Transverse colon (tissue), 4 donors: ENCODE measurements around the gene ZNF280A. TPM values are rescaled to one million over a fixed set of nuclear protein-coding genes. Genes with fewer than 3 reads are reported as not detected.

Source experiments
- DNase-seq: peaks from one replicate; pipeline ENCODE4 v3.0.0-alpha.2; 2019
- H3K27ac ChIP-seq, 4 donors: fragments of 200-600 bp; sonication (generic); 2 replicates each; pipeline ENCODE4 v1.5.1; 2016 to 2018; ENCODE audit warnings: inconsistent platforms in 4 of 4
- H3K27me3 ChIP-seq: fragments of 200-600 bp; sonication (generic); 2 replicates; pipeline ENCODE4 v1.5.1; 2017; ENCODE audit warnings: inconsistent platforms
- H3K36me3 ChIP-seq, 4 donors: fragments of 200-600 bp; sonication (generic); 2 replicates each; pipeline ENCODE4 v1.5.1; 2017 to 2019; ENCODE audit warnings: inconsistent platforms in 4 of 4
- H3K4me1 ChIP-seq, 4 donors: fragments of 200-600 bp; sonication (generic); 2 replicates each; pipeline ENCODE4 v1.5.1; 2017 to 2020; ENCODE audit warnings: inconsistent platforms in 4 of 4
- H3K4me3 ChIP-seq, 4 donors: fragments of 200-600 bp; sonication (generic); 1 replicate in 1 of 4; 2 replicates in 3 of 4; pipeline versions ENCODE4 v1.5.1 to v1.6.1; 2017 to 2019; ENCODE audit warnings: inconsistent platforms in 4 of 4
- H3K9me3 ChIP-seq, 2 donors: fragments of 200-600 bp; sonication (generic); 2 replicates each; pipeline ENCODE4 v1.5.1; 2017 to 2019; ENCODE audit warnings: inconsistent platforms in 2 of 2
- CTCF ChIP-seq, 5 experiments: fragments of 200-600 bp in 3 of 5; fragments of 450-650 bp in 2 of 5; sonication (generic) in 3 of 5; IDR thresholded peaks; 1 replicate in 2 of 5; 2 replicates in 3 of 5; pipeline ENCODE4 v1.5.1; 2016 to 2017; ENCODE audit warnings: antibody characterized with exemption in 5 of 5, inconsistent platforms in 3 of 5, mild to moderate bottlenecking in 2 of 5, moderate library complexity in 1 of 5
- EP300 ChIP-seq: sonication (generic); formaldehyde crosslinking; IDR thresholded peaks from one replicate; pipeline ENCODE4 v1.6.1; 2017; ENCODE audit warnings: antibody characterized with exemption, low read depth
- POLR2A ChIP-seq: fragments of 450-650 bp; IDR thresholded peaks from one replicate; pipeline ENCODE4 v1.6.1; 2016; ENCODE audit warnings: antibody characterized with exemption, mild to moderate bottlenecking, moderate library complexity
- POLR2AphosphoS5 ChIP-seq, 3 donors: sonication (generic); formaldehyde crosslinking; IDR thresholded peaks; one replicate each; pipeline ENCODE4 v1.6.1; 2016; ENCODE audit warnings: antibody characterized with exemption in 3 of 3
- WGBS, 2 donors: methylation state at CpG; one replicate each; pipeline ENCODE4 v1.1.5; 2018; ENCODE audit warnings: low coverage in 1 of 2; 5-methylcytosine and 5-hydroxymethylcytosine counted together
- in situ Hi-C, 4 donors: fragments of 200-750 bp; cut with MboI; loops; one replicate each; pipeline versions ENCODE4 v1.15.0 to v1.15.1; 2017; ENCODE audit warnings: low sequenced_read_pairs in 3 of 4, low pct_ligation_motif_present in 1 of 4, low pct_unique_long_range_greater_than_20kb in 1 of 4
- intact Hi-C: fragments of 100-400 bp; cut with DNase I; formaldehyde crosslinking; loops from one replicate; pipeline ENCODE4 v1.15.1; 2023; ENCODE audit warnings: low total_unique reads
- total RNA-seq, 4 donors: library from RNA; depleted of rRNA; stranded (reverse); fragments of >200 nt; gene quantifications; one replicate each; pipeline ENCODE4 v1.1.0, GENCODE V29; 2016

ZNF280A gene
- total RNA-seq, 4 donors from 2014 or later: not detected

- no peaks in the 10 kb centered on the region for H3K4me1 ChIP-seq
- H3K27ac ChIP-seq: no peak overlapping the region
- intact Hi-C loops: no loop called here
- 89 to 93% methylated on average over 8 to 12 of the region's 12 CpGs for WGBS, 2 donors
- no peaks in the 10 kb centered on the region for H3K36me3 ChIP-seq
- H3K4me3 ChIP-seq: no peak overlapping the region
- TF ChIP-seq POLR2A (no peak), POLR2AphosphoS5 (IDR thresholded peaks at IDR 0.05) (no peak), EP300 (no peak), CTCF (IDR thresholded peaks at IDR 0.05) (no peak)
- in situ Hi-C loops: no loop called here
- H3K9me3 ChIP-seq: no peaks in the 10 kb centered on the region
- H3K27me3 ChIP-seq: no peaks in the 10 kb centered on the region
- no peak for DNase-seq
These were observed 32.0 kb downstream of the ZNF280A start for GRCh38 chr22:22487869-22488597.

GRCh38 chr22:22487059-22487458, 33.0 kb downstream of the ZNF280A start:
- WGBS, 2 donors: 94 to 98% methylated on average over 3 to 6 of the region's 6 CpGs
- TF ChIP-seq EP300 (no peak), CTCF (IDR thresholded peaks at IDR 0.05) (no peak)
- no peak for DNase-seq
- H3K36me3 ChIP-seq: no peaks in the 10 kb centered on the region
- intact Hi-C loops: no loop called here
- in situ Hi-C loops: no loop called here
- no peaks in the 10 kb centered on the region for H3K4me1 ChIP-seq
- no peak overlapping the region for H3K27ac ChIP-seq
- no peak overlapping the region for H3K4me3 ChIP-seq
- H3K9me3 ChIP-seq: no peaks in the 10 kb centered on the region
- H3K27me3 ChIP-seq: no peaks in the 10 kb centered on the region

- Histone ChIP-seq H3K4me1 (no peaks in the 10 kb centered on the region), H3K27me3 (no peaks in the 10 kb centered on the region), H3K4me3 (no peak overlapping the region), H3K9me3 (no peaks in the 10 kb centered on the region), H3K27ac (no peak overlapping the region), H3K36me3 (no peaks in the 10 kb centered on the region)
- WGBS, 2 donors: 89 to 92% methylated on average over 2 to 4 of the region's 4 CpGs
- DNase-seq: no peak
- intact Hi-C loops (loop anchor here (1.0 kb wide), 1 partner anchor 38 kb away; no protein-coding TSS in a partner anchor), in situ Hi-C loops (no loop called here)
- no peak for TF ChIP-seq EP300
- no peak for TF ChIP-seq POLR2A
- no peak for TF ChIP-seq CTCF (IDR thresholded peaks at IDR 0.05)
- no peak for TF ChIP-seq POLR2AphosphoS5 (IDR thresholded peaks at IDR 0.05)
These were observed 33.8 kb downstream of the ZNF280A start for GRCh38 chr22:22486132-22486899.

- WGBS, 2 donors: 94 to 95% methylated on average over 2 to 3 of the region's 3 CpGs
- no peak for TF ChIP-seq POLR2AphosphoS5 (IDR thresholded peaks at IDR 0.05)
- TF ChIP-seq EP300: no peak
- no peak for TF ChIP-seq CTCF (IDR thresholded peaks at IDR 0.05)
- TF ChIP-seq POLR2A: no peak
- no peaks in the 10 kb centered on the region for H3K36me3 ChIP-seq
- in situ Hi-C loops (no loop called here), intact Hi-C loops (no loop called here)
- H3K27ac ChIP-seq: no peak overlapping the region
- H3K4me1 ChIP-seq: no peaks in the 10 kb centered on the region
- H3K27me3 ChIP-seq: no peaks in the 10 kb centered on the region
- no peak for DNase-seq
- H3K4me3 ChIP-seq: no peak overlapping the region
- no peaks in the 10 kb centered on the region for H3K9me3 ChIP-seq
These were observed 34.5 kb downstream of the ZNF280A start for GRCh38 chr22:22485524-22485923.
